Measurements from ENCODE around the gene PDHA1. TPM values are rescaled to one million over a fixed set of nuclear protein-coding genes. Genes with fewer than 3 reads are reported as not detected.

The PDHA1 gene
- total and polyA plus RNA-seq, 2 experiments from 2014 or later, result 77.3 to 257 TPM

DNA sequence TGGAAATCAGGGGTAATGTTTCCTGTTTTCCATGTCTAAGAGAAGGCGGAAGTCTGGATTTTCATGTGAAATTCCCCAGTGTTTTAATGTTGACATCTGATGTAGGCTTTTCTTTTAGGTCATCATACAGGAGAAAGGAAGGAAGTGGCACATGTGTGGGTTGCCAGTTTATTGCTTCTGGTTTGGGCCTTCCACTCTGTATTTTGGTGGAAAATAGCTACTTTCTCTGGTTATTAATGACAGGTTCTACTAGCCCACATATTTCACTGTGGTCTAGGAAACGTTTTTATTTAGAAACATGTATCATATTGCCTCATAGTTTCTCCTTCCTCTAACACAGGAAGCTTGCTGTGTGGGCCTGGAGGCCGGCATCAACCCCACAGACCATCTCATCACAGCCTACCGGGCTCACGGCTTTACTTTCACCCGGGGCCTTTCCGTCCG is 7.2 kb downstream of the PDHA1 start:
- no peak overlapping the region for H3K4me3 Mint-ChIP-seq
- DNase-seq (ENCODE audit: low spot score) (no peak), ATAC-seq (no peak)
- Histone ChIP-seq H3K4me3 (no peak overlapping the region), H4K20me1 (replicated peaks; ENCODE audit: insufficient read depth) (peaks cover 3% of the 10 kb centered on the region; the same call in 1 of the 2 replicates), H3F3A (replicated peaks; ENCODE audit: low read depth) (no peaks in the 10 kb centered on the region), H3K27me3 (ENCODE audit: insufficient read depth) (no peaks in the 10 kb centered on the region), H3K27ac (ENCODE audit: low read depth) (no peak overlapping the region), H3K79me2 (replicated peaks; ENCODE audit: insufficient read depth) (peaks cover 25% of the 10 kb centered on the region), H3K9me2 (ENCODE audit: insufficient read depth) (no peaks in the 10 kb centered on the region), H3K36me3 (ENCODE audit: insufficient read depth) (no peaks in the 10 kb centered on the region; the same call in 1 of the 2 replicates), H2AFZ (no peak overlapping the region), H3K4me2 (no peak overlapping the region), H3K4me1 (ENCODE audit: insufficient read depth) (no peaks in the 10 kb centered on the region)
- H3K27ac Mint-ChIP-seq, result no peak overlapping the region
- TF ChIP-seq STAT1 (IDR thresholded peaks at IDR 0.05; ENCODE audit: unreplicated experiment) (no peak), POLR2AphosphoS5 (IDR thresholded peaks at IDR 0.05; ENCODE audit: low read depth) (no peak), EZH2phosphoT487 (IDR thresholded peaks at IDR 0.05; ENCODE audit: unreplicated experiment) (no peak)
- TF ChIP-seq, protein P1, sequence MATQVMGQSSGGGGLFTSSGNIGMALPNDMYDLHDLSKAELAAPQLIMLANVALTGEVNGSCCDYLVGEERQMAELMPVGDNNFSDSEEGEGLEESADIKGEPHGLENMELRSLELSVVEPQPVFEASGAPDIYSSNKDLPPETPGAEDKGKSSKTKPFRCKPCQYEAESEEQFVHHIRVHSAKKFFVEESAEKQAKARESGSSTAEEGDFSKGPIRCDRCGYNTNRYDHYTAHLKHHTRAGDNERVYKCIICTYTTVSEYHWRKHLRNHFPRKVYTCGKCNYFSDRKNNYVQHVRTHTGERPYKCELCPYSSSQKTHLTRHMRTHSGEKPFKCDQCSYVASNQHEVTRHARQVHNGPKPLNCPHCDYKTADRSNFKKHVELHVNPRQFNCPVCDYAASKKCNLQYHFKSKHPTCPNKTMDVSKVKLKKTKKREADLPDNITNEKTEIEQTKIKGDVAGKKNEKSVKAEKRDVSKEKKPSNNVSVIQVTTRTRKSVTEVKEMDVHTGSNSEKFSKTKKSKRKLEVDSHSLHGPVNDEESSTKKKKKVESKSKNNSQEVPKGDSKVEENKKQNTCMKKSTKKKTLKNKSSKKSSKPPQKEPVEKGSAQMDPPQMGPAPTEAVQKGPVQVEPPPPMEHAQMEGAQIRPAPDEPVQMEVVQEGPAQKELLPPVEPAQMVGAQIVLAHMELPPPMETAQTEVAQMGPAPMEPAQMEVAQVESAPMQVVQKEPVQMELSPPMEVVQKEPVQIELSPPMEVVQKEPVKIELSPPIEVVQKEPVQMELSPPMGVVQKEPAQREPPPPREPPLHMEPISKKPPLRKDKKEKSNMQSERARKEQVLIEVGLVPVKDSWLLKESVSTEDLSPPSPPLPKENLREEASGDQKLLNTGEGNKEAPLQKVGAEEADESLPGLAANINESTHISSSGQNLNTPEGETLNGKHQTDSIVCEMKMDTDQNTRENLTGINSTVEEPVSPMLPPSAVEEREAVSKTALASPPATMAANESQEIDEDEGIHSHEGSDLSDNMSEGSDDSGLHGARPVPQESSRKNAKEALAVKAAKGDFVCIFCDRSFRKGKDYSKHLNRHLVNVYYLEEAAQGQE (IDR thresholded peaks at IDR 0.05; ENCODE audit: unreplicated experiment), result no peak
- TF ChIP-seq, protein P2, sequence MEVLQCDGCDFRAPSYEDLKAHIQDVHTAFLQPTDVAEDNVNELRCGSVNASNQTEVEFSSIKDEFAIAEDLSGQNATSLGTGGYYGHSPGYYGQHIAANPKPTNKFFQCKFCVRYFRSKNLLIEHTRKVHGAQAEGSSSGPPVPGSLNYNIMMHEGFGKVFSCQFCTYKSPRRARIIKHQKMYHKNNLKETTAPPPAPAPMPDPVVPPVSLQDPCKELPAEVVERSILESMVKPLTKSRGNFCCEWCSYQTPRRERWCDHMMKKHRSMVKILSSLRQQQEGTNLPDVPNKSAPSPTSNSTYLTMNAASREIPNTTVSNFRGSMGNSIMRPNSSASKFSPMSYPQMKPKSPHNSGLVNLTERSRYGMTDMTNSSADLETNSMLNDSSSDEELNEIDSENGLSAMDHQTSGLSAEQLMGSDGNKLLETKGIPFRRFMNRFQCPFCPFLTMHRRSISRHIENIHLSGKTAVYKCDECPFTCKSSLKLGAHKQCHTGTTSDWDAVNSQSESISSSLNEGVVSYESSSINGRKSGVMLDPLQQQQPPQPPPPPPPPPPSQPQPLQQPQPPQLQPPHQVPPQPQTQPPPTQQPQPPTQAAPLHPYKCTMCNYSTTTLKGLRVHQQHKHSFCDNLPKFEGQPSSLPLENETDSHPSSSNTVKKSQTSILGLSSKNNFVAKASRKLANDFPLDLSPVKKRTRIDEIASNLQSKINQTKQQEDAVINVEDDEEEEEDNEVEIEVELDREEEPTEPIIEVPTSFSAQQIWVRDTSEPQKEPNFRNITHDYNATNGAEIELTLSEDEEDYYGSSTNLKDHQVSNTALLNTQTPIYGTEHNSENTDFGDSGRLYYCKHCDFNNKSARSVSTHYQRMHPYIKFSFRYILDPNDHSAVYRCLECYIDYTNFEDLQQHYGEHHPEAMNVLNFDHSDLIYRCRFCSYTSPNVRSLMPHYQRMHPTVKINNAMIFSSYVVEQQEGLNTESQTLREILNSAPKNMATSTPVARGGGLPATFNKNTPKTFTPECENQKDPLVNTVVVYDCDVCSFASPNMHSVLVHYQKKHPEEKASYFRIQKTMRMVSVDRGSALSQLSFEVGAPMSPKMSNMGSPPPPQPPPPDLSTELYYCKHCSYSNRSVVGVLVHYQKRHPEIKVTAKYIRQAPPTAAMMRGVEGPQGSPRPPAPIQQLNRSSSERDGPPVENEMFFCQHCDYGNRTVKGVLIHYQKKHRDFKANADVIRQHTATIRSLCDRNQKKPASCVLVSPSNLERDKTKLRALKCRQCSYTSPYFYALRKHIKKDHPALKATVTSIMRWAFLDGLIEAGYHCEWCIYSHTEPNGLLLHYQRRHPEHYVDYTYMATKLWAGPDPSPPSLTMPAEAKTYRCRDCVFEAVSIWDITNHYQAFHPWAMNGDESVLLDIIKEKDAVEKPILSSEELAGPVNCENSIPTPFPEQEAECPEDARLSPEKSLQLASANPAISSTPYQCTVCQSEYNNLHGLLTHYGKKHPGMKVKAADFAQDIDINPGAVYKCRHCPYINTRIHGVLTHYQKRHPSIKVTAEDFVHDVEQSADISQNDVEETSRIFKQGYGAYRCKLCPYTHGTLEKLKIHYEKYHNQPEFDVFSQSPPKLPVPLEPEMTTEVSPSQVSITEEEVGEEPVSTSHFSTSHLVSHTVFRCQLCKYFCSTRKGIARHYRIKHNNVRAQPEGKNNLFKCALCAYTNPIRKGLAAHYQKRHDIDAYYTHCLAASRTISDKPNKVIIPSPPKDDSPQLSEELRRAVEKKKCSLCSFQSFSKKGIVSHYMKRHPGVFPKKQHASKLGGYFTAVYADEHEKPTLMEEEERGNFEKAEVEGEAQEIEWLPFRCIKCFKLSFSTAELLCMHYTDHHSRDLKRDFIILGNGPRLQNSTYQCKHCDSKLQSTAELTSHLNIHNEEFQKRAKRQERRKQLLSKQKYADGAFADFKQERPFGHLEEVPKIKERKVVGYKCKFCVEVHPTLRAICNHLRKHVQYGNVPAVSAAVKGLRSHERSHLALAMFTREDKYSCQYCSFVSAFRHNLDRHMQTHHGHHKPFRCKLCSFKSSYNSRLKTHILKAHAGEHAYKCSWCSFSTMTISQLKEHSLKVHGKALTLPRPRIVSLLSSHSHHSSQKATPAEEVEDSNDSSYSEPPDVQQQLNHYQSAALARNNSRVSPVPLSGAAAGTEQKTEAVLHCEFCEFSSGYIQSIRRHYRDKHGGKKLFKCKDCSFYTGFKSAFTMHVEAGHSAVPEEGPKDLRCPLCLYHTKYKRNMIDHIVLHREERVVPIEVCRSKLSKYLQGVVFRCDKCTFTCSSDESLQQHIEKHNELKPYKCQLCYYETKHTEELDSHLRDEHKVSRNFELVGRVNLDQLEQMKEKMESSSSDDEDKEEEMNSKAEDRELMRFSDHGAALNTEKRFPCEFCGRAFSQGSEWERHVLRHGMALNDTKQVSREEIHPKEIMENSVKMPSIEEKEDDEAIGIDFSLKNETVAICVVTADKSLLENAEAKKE (CRISPR knock-in tag; IDR thresholded peaks at IDR 0.05), result no peak
- TF ChIP-seq, protein P3, sequence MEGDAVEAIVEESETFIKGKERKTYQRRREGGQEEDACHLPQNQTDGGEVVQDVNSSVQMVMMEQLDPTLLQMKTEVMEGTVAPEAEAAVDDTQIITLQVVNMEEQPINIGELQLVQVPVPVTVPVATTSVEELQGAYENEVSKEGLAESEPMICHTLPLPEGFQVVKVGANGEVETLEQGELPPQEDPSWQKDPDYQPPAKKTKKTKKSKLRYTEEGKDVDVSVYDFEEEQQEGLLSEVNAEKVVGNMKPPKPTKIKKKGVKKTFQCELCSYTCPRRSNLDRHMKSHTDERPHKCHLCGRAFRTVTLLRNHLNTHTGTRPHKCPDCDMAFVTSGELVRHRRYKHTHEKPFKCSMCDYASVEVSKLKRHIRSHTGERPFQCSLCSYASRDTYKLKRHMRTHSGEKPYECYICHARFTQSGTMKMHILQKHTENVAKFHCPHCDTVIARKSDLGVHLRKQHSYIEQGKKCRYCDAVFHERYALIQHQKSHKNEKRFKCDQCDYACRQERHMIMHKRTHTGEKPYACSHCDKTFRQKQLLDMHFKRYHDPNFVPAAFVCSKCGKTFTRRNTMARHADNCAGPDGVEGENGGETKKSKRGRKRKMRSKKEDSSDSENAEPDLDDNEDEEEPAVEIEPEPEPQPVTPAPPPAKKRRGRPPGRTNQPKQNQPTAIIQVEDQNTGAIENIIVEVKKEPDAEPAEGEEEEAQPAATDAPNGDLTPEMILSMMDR (conservative IDR thresholded peaks at IDR 0.05; ENCODE audit: low read depth in 2 of 2), result no peak
- peaks cover 2% of the 10 kb centered on the region for H3K27me3 Mint-ChIP-seq (ENCODE audit: insufficient read depth, low read depth, poor library complexity)
- no peaks in the 10 kb centered on the region for H3K4me1 Mint-ChIP-seq
- no peaks in the 10 kb centered on the region for H3K9me3 Mint-ChIP-seq
- peaks cover 47% of the 10 kb centered on the region for H3K36me3 Mint-ChIP-seq (ENCODE audit: low read depth)

All from GM23338 (cell line).